Measurements from ENCODE around the gene CGA. TPM values are rescaled to one million over a fixed set of nuclear protein-coding genes. Genes with fewer than 3 reads are reported as not detected.

CGA gene
- total RNA-seq, 1 donor, result not detected

DNA sequence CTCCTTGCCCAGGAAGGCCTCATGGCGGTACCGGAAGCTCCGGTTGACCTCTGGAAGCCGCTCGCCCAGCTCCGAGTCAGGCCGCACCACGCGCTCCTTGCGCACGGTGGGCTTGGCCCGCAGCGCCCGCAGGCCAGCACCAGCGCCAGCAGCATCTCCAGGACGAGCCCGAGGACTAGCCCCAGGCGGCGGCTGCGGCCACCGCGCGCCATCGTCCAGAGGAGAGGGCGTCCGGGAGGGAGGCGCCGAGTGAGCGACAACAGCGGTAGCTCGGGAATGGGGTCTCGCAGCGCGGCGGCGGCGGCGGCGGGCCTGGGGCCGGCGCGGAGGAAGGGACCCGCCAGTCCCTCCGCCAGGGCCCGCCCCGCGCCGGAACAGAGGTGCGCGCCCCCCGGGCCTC, 27.6 kb upstream of the CGA start:
- peak overlapping the region; percentile 26 for H3K4me3 ChIP-seq (ENCODE audit: low read depth, low read length)
- TF ChIP-seq, protein P1, sequence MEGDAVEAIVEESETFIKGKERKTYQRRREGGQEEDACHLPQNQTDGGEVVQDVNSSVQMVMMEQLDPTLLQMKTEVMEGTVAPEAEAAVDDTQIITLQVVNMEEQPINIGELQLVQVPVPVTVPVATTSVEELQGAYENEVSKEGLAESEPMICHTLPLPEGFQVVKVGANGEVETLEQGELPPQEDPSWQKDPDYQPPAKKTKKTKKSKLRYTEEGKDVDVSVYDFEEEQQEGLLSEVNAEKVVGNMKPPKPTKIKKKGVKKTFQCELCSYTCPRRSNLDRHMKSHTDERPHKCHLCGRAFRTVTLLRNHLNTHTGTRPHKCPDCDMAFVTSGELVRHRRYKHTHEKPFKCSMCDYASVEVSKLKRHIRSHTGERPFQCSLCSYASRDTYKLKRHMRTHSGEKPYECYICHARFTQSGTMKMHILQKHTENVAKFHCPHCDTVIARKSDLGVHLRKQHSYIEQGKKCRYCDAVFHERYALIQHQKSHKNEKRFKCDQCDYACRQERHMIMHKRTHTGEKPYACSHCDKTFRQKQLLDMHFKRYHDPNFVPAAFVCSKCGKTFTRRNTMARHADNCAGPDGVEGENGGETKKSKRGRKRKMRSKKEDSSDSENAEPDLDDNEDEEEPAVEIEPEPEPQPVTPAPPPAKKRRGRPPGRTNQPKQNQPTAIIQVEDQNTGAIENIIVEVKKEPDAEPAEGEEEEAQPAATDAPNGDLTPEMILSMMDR (IDR thresholded peaks at IDR 0.05; ENCODE audit: insufficient read depth, low read depth, low read length), result no peak
- no peak for DNase-seq (ENCODE audit: low read depth)

DNA sequence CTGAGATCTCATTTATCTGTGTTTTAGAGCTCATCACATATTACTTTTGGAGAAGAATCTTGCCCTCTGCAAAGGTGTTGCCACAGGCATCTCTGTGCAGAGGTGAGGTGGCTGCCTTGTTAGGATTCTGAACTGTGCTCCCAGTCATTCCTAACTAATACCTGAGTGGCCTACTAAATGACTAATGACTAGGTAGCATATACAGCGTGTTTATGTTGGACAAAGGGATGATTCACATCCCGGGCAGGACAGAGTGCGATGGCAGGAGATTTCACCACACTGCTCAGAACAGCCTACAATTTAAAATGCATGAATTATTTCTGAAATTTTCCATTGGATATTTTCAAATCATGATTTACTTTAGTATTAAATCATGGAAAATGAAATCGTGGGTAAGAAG, 23.1 kb upstream of the CGA start:
- no peak overlapping the region for H3K4me3 ChIP-seq (ENCODE audit: low read depth, low read length)
- TF ChIP-seq, protein P1 (IDR thresholded peaks at IDR 0.05; ENCODE audit: insufficient read depth, low read depth, low read length), result no peak
- DNase-seq (ENCODE audit: low read depth), result no peak

DNA sequence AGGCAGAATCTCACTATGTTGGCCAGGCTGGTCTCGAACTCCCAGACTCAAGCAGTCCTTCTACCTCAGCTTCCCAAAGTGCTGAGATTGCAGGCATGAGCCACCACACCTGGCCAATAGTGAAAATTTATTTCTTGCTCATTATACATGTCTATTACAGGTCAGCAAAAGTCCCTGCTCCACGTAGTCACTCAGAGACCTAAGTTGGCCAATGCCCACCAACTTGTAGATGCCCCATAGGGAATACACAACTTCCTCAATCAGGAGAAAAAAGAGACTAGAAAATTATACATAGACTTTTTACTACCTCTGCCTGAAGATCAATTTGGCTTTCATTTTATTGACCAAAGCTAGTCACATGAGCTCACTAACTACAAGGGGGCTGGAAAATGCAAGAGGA, 22.0 kb upstream of the CGA start:
- no peak overlapping the region for H3K4me3 ChIP-seq (ENCODE audit: low read depth, low read length)
- TF ChIP-seq, protein P1 (IDR thresholded peaks at IDR 0.05; ENCODE audit: insufficient read depth, low read depth, low read length), result no peak
- no peak for DNase-seq (ENCODE audit: low read depth)

DNA sequence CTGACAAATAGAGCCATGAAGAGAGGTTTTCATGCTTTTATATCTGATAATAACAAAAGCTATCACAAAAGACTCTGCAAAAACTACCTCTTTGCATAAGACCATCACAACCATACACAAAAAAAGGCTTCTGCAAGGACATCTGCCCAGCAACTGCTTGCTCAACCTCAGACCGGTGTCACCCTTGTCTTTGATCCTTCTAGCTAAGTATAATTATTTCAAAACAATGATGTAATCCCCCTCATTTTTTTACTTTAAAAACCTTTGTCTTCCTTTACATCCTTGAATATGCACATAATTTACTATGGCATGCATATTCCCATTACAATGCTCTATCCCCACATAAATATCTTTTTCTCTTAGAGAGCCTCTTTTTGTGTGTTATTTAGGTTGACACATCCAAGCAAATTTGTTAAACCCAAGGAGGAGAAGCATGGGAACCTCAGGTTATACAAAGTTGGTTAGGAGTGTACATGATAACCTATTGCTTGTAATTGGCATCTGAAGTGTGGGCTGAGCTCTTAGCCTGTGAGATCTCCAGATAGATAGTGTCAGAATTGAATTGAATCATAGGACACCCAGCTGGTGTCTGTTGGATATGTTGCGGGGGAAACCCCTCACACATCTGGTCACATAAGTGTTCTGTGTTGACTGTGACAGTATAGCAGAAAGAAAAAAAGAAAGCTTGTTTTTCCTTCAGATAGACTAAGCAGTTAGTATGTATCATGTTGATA, 20.7 kb upstream of the CGA start:
- H3K4me3 ChIP-seq (ENCODE audit: low read depth, low read length), result no peak overlapping the region
- TF ChIP-seq, protein P1 (IDR thresholded peaks at IDR 0.05; ENCODE audit: insufficient read depth, low read depth, low read length), result no peak
- no peak for DNase-seq (ENCODE audit: low read depth)

DNA sequence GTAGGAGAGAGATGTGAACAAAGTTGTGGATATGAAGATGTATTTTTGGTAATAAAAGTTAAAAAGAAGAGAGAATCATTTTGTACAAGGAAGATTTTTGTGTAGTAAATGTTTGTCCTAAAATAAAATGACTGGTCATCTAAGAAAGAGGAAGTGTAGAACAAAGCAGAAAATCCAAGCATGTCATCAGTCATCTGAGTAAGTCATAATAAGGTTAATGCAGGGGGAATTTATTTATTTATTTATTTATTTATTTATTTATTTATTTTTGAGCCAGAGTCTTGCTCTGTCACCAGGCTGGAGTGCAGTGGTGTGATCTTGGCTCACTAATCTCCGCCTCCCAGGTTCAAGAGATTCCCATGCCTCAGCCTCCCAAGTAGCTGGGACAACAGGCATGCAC, 15.7 kb upstream of the CGA start:
- H3K4me3 ChIP-seq (ENCODE audit: low read depth, low read length), result no peak overlapping the region
- TF ChIP-seq, protein P1 (IDR thresholded peaks at IDR 0.05; ENCODE audit: insufficient read depth, low read depth, low read length), result no peak
- DNase-seq (ENCODE audit: low read depth), result no peak

DNA sequence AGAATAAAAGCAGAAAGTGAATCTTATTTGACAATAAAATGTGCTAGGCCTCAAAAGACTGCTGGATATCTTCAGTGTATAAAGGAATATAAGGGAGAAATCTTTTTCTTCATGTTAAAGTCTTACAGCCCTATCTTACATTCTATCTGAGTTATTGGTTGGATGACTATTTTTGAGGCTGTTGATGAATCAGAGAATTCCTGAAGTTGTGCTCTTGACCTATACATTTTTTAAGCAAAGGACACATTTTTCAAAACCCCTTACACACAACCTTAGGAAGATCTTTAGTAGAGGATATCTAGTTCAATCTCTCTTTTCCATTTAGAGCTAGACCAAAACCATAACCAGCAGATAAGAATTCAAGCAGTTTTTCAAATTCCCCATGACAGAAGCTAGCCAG, 10.9 kb upstream of the CGA start:
- peak; percentile 28 for DNase-seq (ENCODE audit: low read depth)
- TF ChIP-seq, protein P1 (IDR thresholded peaks at IDR 0.05; ENCODE audit: insufficient read depth, low read depth, low read length), result no peak
- H3K4me3 ChIP-seq (ENCODE audit: low read depth, low read length), result no peak overlapping the region

DNA sequence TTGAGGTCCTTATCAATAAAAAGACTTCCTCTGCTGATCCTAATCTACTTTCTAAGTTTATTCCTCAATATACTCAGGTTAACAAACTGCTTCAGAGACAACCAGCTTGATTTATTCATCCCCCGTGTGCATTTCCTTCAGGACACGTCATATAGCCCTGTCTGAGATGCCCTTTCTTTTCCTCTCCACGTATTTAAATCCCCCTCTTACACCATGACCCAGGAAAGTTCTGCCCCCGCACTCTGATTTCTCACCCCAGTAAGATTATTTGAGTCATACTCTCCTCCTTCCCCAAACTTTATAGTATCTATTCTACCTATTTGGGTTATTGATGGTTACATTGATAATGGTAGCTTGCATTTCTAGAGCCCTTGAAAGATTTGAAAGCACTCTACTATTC, 9.8 kb upstream of the CGA start:
- TF ChIP-seq, protein P1 (IDR thresholded peaks at IDR 0.05; ENCODE audit: insufficient read depth, low read depth, low read length), result no peak
- no peak for DNase-seq (ENCODE audit: low read depth)
- no peak overlapping the region for H3K4me3 ChIP-seq (ENCODE audit: low read depth, low read length)
